ENCODE data around the gene ANO1.

The ANO1 gene

DNA sequence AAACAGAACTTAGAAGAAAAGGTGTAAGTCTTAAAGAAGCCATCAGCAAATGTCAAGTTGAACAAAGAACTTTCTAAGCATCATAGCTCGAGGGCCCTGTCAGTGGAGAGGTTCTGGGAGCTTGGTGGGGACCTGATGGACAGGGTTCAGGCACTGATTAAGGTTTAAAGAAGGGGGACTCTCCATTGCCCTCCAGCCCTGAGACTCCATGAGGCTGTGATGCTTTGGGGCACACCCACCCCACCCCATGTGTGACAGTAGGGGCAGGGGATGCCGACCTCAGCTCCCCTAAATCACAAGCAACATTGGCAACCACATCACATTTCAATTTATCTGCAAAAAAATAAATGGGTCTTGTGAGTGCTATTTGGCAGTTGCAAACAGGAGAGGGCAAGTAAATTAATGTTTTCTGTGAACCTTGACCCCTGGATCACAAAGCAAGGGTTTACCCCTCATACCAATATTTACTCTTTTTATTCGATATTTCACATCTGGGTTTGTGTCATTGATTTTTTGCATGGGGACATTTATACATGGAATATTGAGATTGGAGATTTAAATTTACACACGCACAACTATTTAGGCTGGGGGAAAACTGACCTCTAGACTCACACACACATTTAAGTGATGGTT lies 37.1 kb upstream of the ANO1 start:
- H3K36me3 Mint-ChIP-seq = peaks cover 10% of the 10 kb centered on the region
- H3K4me1 Mint-ChIP-seq = no peaks in the 10 kb centered on the region
- H3K9me3 Mint-ChIP-seq = peaks cover 19% of the 10 kb centered on the region
- no peak overlapping the region for H3K27ac Mint-ChIP-seq
- H3K27me3 Mint-ChIP-seq = peaks cover 31% of the 10 kb centered on the region
- H3K4me3 Mint-ChIP-seq = no peak overlapping the region

- Mint-ChIP-seq H3K27ac (no peak overlapping the region), H3K9me3 (peaks cover 14% of the 10 kb centered on the region), H3K27me3 (peaks cover 26% of the 10 kb centered on the region), H3K4me3 (no peak overlapping the region), H3K36me3 (peaks cover 10% of the 10 kb centered on the region), H3K4me1 (no peaks in the 10 kb centered on the region)
Observed at GRCh38 chr11:70043482-70043881, 34.6 kb upstream of the ANO1 start.

DNA sequence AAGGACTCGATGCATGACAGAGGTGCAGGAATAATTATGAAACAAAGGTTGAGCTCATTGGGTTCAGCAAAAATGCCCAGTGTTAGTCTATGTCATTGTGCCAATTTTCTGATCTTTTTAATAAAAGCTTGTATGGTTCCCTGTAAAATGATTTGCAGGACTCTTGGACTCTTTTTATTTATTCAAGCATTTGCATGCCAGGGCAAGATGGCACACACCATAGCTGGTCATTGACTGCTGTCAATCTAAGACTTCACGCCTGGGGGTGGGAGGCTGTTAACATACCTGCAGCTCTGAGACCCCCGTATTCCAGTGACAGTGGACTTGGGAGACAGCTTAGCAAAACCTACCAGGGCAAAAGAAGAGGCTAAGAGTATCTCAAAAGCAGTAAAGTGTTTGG lies 32.0 kb upstream of the ANO1 start:
- H3K4me3 Mint-ChIP-seq = no peak overlapping the region
- H3K27me3 Mint-ChIP-seq = peaks cover 18% of the 10 kb centered on the region
- H3K36me3 Mint-ChIP-seq = peaks cover 5% of the 10 kb centered on the region
- no peaks in the 10 kb centered on the region for H3K4me1 Mint-ChIP-seq
- peaks cover 8% of the 10 kb centered on the region for H3K9me3 Mint-ChIP-seq
- H3K27ac Mint-ChIP-seq = no peak overlapping the region

- no peaks in the 10 kb centered on the region for H3K36me3 Mint-ChIP-seq
- H3K27ac Mint-ChIP-seq = no peak overlapping the region
- no peak overlapping the region for H3K4me3 Mint-ChIP-seq
- H3K9me3 Mint-ChIP-seq = no peaks in the 10 kb centered on the region
- H3K4me1 Mint-ChIP-seq = no peaks in the 10 kb centered on the region
- H3K27me3 Mint-ChIP-seq = peaks cover 19% of the 10 kb centered on the region
Observed at GRCh38 chr11:70048279-70049024, 29.7 kb upstream of the ANO1 start.

DNA sequence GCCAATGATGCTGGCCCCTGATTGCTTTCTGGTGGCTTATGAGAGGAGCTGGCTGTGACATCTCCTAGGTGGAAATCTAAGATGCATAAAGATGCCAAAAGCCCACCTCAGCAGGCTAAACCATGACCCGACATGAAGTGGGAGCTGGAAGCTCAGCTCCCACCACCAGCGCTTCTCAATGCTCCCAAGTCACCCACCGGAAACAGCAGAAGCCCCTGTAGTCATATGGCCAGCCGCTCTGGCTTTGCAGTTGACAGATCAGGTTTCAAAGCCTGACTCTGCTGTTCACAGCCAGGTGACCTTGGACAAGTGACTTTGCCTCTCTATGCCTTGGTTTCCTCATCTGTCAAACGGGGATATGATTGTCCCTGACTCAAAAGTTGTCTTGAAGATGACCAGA lies 29.1 kb upstream of the ANO1 start:
- Mint-ChIP-seq H3K27ac (no peak overlapping the region), H3K9me3 (no peaks in the 10 kb centered on the region), H3K27me3 (peaks cover 21% of the 10 kb centered on the region), H3K4me1 (no peaks in the 10 kb centered on the region), H3K36me3 (no peaks in the 10 kb centered on the region), H3K4me3 (no peak overlapping the region)

GRCh38 chr11:70050243-70050642 lies 27.9 kb upstream of the ANO1 start:
- H3K27ac Mint-ChIP-seq = no peak overlapping the region
- peaks cover 19% of the 10 kb centered on the region for H3K27me3 Mint-ChIP-seq
- H3K4me3 Mint-ChIP-seq = no peak overlapping the region
- no peaks in the 10 kb centered on the region for H3K9me3 Mint-ChIP-seq
- no peaks in the 10 kb centered on the region for H3K4me1 Mint-ChIP-seq
- no peaks in the 10 kb centered on the region for H3K36me3 Mint-ChIP-seq

GRCh38 chr11:70054004-70054403 lies 24.1 kb upstream of the ANO1 start:
- Mint-ChIP-seq H3K36me3 (no peaks in the 10 kb centered on the region), H3K27ac (no peak overlapping the region), H3K4me1 (no peaks in the 10 kb centered on the region), H3K27me3 (peaks cover 25% of the 10 kb centered on the region), H3K9me3 (peaks cover 14% of the 10 kb centered on the region), H3K4me3 (no peak overlapping the region)

DNA sequence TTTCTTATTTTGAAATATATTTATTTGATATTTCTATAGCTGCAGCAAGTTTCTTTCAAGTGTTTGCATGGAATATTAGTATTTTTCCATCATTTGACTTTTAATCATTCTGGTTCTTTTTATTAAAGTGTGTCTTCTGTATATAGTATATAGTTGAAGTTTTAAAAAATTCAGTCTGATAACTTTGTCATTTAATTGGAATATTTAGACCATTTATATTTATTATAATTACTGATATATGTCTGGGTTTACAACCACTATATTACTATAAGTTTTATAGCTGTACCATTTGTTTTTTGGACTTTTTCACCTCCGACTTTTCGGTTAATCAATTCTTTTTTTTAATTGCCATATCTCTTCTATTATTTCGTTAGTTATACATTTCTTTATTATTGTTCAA lies 22.7 kb upstream of the ANO1 start:
- no peak overlapping the region for H3K27ac Mint-ChIP-seq
- no peak overlapping the region for H3K4me3 Mint-ChIP-seq
- no peaks in the 10 kb centered on the region for H3K4me1 Mint-ChIP-seq
- peaks cover 14% of the 10 kb centered on the region for H3K9me3 Mint-ChIP-seq
- H3K27me3 Mint-ChIP-seq = peaks cover 22% of the 10 kb centered on the region
- no peaks in the 10 kb centered on the region for H3K36me3 Mint-ChIP-seq

DNA sequence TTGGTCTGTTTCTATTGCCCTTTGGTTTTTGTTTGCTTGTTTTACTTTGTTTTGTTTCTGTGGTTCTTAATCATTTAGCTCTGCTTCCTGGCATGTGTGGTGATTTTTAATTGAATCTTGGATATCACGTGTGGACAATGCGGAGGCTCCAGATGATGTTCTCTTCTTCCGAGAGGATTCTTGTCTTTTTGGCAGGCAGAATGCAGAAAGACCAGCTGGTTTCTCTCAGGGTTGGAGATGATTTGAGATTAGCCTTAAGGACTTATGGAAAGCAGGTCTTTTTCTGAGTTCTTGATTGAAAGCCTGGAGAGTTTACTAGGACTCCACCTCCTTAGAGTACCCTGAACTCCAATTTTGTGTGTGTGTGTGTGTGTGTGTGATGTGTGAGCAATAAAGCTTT lies 21.0 kb upstream of the ANO1 start:
- Mint-ChIP-seq H3K27ac (no peak overlapping the region), H3K36me3 (no peaks in the 10 kb centered on the region), H3K4me1 (no peaks in the 10 kb centered on the region), H3K27me3 (peaks cover 16% of the 10 kb centered on the region), H3K9me3 (peaks cover 14% of the 10 kb centered on the region), H3K4me3 (no peak overlapping the region)

DNA sequence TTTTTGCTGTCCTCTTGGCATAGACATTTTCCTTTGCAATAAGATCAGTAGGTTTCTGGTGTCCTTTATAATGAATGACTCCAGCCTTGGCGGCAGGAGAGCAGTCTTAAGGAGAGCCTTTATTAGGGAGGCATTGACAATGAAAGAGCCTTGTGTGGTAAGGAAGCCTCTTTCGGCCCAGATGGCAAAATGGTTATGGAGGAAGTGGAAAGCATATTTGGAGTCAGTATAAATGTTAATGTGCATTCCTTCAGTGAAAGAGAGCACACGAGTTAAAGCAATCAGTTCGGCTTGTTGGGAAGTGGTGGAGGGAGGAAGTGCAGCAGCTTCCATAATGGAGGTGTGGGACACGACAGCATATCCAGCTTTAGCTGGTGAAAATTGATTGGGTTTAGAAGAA lies 18.1 kb upstream of the ANO1 start:
- peaks cover 14% of the 10 kb centered on the region for H3K9me3 Mint-ChIP-seq
- peaks cover 10% of the 10 kb centered on the region for H3K27me3 Mint-ChIP-seq
- H3K4me1 Mint-ChIP-seq = no peaks in the 10 kb centered on the region
- no peak overlapping the region for H3K4me3 Mint-ChIP-seq
- no peak overlapping the region for H3K27ac Mint-ChIP-seq
- H3K36me3 Mint-ChIP-seq = no peaks in the 10 kb centered on the region

GRCh38 chr11:70060611-70061293 lies 17.4 kb upstream of the ANO1 start:
- Mint-ChIP-seq H3K4me1 (no peaks in the 10 kb centered on the region), H3K27me3 (peaks cover 14% of the 10 kb centered on the region), H3K36me3 (no peaks in the 10 kb centered on the region), H3K4me3 (no peak overlapping the region), H3K9me3 (peaks cover 12% of the 10 kb centered on the region), H3K27ac (no peak overlapping the region)

- H3K36me3 Mint-ChIP-seq = no peaks in the 10 kb centered on the region
- H3K4me3 Mint-ChIP-seq = no peak overlapping the region
- H3K27me3 Mint-ChIP-seq = peaks cover 14% of the 10 kb centered on the region
- H3K9me3 Mint-ChIP-seq = peaks cover 7% of the 10 kb centered on the region
- no peak overlapping the region for H3K27ac Mint-ChIP-seq
- H3K4me1 Mint-ChIP-seq = no peaks in the 10 kb centered on the region
Observed at GRCh38 chr11:70061734-70062133, 16.4 kb upstream of the ANO1 start.

- H3K4me3 Mint-ChIP-seq = no peak overlapping the region
- H3K36me3 Mint-ChIP-seq = no peaks in the 10 kb centered on the region
- no peak overlapping the region for H3K27ac Mint-ChIP-seq
- peaks cover 11% of the 10 kb centered on the region for H3K27me3 Mint-ChIP-seq
- H3K4me1 Mint-ChIP-seq = no peaks in the 10 kb centered on the region
- H3K9me3 Mint-ChIP-seq = peaks cover under 1% of the 10 kb centered on the region
Observed at GRCh38 chr11:70063121-70063520, 15.0 kb upstream of the ANO1 start.

DNA sequence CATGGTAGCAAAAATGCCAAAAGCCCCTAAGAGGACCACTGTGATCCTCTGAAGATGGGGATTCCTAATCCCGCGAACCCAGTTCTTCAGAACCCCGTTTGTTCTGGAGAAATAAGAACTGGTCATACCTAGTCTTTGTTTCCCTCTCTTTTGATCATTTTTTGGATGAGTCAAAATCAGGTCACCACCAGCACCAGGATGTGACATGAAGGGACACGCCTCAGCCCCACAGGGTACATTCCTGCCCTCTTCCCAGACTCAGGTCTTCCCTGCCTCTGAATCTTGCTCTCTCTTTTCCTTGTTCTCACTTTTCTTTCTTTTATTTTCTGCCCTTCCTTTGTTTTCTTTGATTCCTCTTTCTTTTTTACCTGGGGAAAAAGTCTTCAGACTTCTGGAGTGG lies 14.6 kb upstream of the ANO1 start:
- Mint-ChIP-seq H3K36me3 (no peaks in the 10 kb centered on the region), H3K4me1 (no peaks in the 10 kb centered on the region), H3K27ac (no peak overlapping the region), H3K4me3 (no peak overlapping the region), H3K9me3 (no peaks in the 10 kb centered on the region), H3K27me3 (peaks cover 11% of the 10 kb centered on the region)

DNA sequence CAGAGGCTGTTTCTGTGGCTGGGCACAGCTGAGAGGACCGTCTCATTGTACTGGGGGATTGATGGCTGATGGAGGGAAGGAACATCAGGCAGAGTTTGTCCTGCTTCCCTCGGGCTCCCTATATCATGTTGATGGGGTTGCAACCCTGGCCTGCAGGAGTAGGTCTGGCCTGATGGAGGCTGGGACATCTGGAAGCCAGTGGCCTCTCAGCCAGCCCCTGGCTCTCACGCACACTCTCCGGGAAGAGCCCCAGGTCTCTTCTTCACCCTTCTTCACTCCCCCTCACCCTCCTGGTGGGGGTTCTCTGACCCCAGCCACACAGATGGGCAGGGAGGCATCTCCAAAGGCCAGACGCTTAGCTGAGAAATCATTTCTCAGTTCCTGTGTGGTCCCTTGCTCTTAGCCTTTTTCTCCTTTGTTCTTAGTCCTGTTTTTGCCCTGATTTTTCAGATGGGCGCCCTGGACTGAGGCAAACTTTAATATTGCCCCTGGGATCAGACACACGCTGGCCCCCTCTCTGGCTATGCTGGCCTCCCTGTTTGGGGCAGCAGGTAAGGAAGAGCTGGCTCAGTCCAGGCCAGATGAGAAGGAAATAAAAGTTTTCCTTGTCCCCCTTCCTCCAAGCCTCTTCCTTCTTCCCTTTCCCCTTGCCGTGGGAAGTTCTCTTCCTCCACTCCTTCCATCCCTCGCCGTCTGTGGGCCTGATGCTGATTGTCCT lies 13.9 kb upstream of the ANO1 start:
- Mint-ChIP-seq H3K27ac (no peak overlapping the region), H3K9me3 (no peaks in the 10 kb centered on the region), H3K4me1 (no peaks in the 10 kb centered on the region), H3K36me3 (no peaks in the 10 kb centered on the region), H3K27me3 (peaks cover 11% of the 10 kb centered on the region), H3K4me3 (no peak overlapping the region)
